Fibroblast of lung (primary cell): ENCODE data around the gene CRYBG2. TPM values are rescaled to one million over a fixed set of nuclear protein-coding genes. Genes with fewer than 3 reads are reported as not detected.
"Not testable (repeated sequence)": the region's sequence is repeated elsewhere in the genome, so short reads cannot be mapped to it uniquely, and the experiment has no call there.

ENCODE experiments used
- DNase-seq, 2 donors: peaks; one replicate each; pipeline versions ENCODE4 v3.0.0 to v3.0.0-alpha.2; 2010; ENCODE audit warnings: low read depth in 2 of 2
- H2AFZ ChIP-seq: 2 replicates; pipeline ENCODE4 v1.5.1; 2012; ENCODE audit warnings: low read length, control low read depth, inconsistent platforms
- H3K27ac ChIP-seq: 2 replicates; pipeline ENCODE4 v1.5.1; 2011; ENCODE audit warnings: low read length, control low read depth; ENCODE audit not compliant: insufficient read depth
- H3K27me3 ChIP-seq: 2 replicates; pipeline ENCODE4 v1.5.1; 2011; ENCODE audit warnings: mild to moderate bottlenecking, low read length; ENCODE audit not compliant: control insufficient read depth, insufficient read depth
- H3K36me3 ChIP-seq: 2 replicates; pipeline ENCODE4 v1.5.1; 2011; ENCODE audit warnings: low read length; ENCODE audit not compliant: control insufficient read depth, insufficient read depth
- H3K4me1 ChIP-seq: 2 replicates; pipeline ENCODE4 v1.5.1; 2011; ENCODE audit warnings: low read length; ENCODE audit not compliant: control insufficient read depth, insufficient read depth; ENCODE audit errors: extremely low read depth
- H3K4me2 ChIP-seq: 2 replicates; pipeline ENCODE4 v1.5.1; 2011; ENCODE audit warnings: low read length, control low read depth; ENCODE audit not compliant: insufficient read depth; ENCODE audit errors: extremely low read depth
- H3K4me3 ChIP-seq, 4 experiments: fragments of 200-600 bp in 1 of 4; sonication (generic) in 1 of 4; replicated peaks in 1 of 4; 2 replicates each; pipeline ENCODE4 v1.5.1; 2011 to 2016; ENCODE audit warnings: low read length in 4 of 4, low read depth in 3 of 4, mild to moderate bottlenecking in 3 of 4, control low read depth in 2 of 4, inconsistent platforms in 1 of 4, mixed read lengths in 1 of 4; ENCODE audit not compliant: insufficient read depth in 1 of 4; ENCODE audit errors: control extremely low read depth in 1 of 4
- H3K79me2 ChIP-seq: 2 replicates; pipeline ENCODE4 v1.5.1; 2012; ENCODE audit warnings: mild to moderate bottlenecking, low read length, inconsistent platforms; ENCODE audit not compliant: control insufficient read depth, insufficient read depth
- H3K9ac ChIP-seq: 2 replicates; pipeline ENCODE4 v1.5.1; 2011; ENCODE audit warnings: mild to moderate bottlenecking, low read length, control low read depth; ENCODE audit not compliant: insufficient read depth
- H3K9me3 ChIP-seq: 2 replicates; pipeline ENCODE4 v1.5.1; 2012; ENCODE audit warnings: low read depth, low read length; ENCODE audit not compliant: control insufficient read depth, insufficient read depth
- H4K20me1 ChIP-seq: 2 replicates; pipeline ENCODE4 v1.5.1; 2011; ENCODE audit warnings: low read length; ENCODE audit not compliant: control insufficient read depth, insufficient read depth; ENCODE audit errors: extremely low read depth
- EZH2 ChIP-seq: IDR thresholded peaks from 2 replicates; pipeline ENCODE4 v1.5.1; 2012; ENCODE audit warnings: low read length, control low read depth, mild to moderate bottlenecking; ENCODE audit errors: missing control alignments
- polyA plus RNA-seq, 2 donors: library from polyadenylated mRNA; depleted of rRNA in 1 of 2; stranded (reverse) in 1 of 2; unstranded in 1 of 2; fragments of >200 nt; gene quantifications; 2 replicates each; pipeline ENCODE4 v1.2.1, GENCODE V29; 2011 to 2012; ENCODE audit warnings: missing spikeins in 1 of 2
- total RNA-seq: library from RNA; depleted of rRNA; stranded (reverse); fragments of >200 nt; gene quantifications from 2 replicates; pipeline ENCODE4 v1.2.1, GENCODE V29; 2014
- TF ChIP-seq, protein P1 (sequence below), 2 donors: IDR thresholded peaks in 1 of 2; conservative IDR thresholded peaks in 1 of 2; 1 replicate in 1 of 2; 2 replicates in 1 of 2; pipeline ENCODE4 v1.5.1; 2011 to 2012; ENCODE audit warnings: low read length in 2 of 2, control low read depth in 1 of 2, inconsistent platforms in 1 of 2, low read depth in 1 of 2, mild to moderate bottlenecking in 1 of 2

The CRYBG2 gene
- total and polyA plus RNA-seq, 2 donors (not counting 1 experiment from before 2014, with no cell fraction given): not detected

DNA sequence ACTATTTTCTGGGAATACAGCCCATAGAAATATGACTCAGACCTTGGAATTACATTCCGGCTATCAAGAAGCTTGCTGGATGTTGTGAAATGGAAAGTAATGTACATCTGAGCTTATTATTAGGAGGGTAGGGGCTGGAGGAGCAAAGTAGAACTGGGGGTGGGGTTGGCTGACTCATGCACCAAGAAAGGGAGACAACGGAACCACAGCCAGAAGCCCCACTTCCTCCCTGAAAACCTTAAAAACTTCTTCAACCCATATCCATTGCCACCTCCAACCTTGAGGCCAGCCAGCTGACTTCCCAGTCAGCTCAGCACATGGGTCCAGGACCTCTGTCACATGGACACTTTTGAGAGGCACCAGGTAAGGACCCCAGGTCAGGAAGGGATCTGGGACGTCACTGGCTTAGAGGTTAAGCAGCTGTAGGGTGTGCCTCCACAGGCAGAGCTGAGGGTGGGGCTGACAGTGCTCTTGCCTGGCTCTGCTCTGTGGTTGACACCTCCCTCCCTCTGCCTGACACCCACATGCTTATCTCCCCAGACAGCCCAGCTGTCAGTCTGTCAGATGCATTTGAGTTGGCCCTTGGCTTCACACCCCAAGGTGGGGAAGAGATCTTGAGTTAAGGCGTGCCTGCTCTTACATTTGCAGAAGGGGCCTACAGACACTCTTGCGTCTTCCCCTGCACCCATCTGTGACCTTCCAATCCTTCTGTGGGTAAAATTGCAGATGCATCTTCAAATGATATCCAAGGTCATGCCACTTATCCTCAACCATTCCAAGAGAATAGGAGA is 24.4 kb upstream of the CRYBG2 start:
- no peaks in the 10 kb centered on the region for H3K9me3 ChIP-seq
- no peaks in the 10 kb centered on the region for H4K20me1 ChIP-seq
- H2AFZ ChIP-seq: peak overlapping the region; percentile 24
- peaks cover 9% of the 10 kb centered on the region for H3K4me1 ChIP-seq
- H3K27me3 ChIP-seq: no peaks in the 10 kb centered on the region
- H3K4me2 ChIP-seq: peak overlapping the region; percentile 26
- H3K36me3 ChIP-seq: no peaks in the 10 kb centered on the region
- TF ChIP-seq EZH2: no peak
- TF ChIP-seq, protein P1, sequence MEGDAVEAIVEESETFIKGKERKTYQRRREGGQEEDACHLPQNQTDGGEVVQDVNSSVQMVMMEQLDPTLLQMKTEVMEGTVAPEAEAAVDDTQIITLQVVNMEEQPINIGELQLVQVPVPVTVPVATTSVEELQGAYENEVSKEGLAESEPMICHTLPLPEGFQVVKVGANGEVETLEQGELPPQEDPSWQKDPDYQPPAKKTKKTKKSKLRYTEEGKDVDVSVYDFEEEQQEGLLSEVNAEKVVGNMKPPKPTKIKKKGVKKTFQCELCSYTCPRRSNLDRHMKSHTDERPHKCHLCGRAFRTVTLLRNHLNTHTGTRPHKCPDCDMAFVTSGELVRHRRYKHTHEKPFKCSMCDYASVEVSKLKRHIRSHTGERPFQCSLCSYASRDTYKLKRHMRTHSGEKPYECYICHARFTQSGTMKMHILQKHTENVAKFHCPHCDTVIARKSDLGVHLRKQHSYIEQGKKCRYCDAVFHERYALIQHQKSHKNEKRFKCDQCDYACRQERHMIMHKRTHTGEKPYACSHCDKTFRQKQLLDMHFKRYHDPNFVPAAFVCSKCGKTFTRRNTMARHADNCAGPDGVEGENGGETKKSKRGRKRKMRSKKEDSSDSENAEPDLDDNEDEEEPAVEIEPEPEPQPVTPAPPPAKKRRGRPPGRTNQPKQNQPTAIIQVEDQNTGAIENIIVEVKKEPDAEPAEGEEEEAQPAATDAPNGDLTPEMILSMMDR (conservative IDR thresholded peaks at IDR 0.05 in 1 of 2, IDR thresholded peaks at IDR 0.05 in 1 of 2; ENCODE audit: low read depth in 1 of 2, low read length in 2 of 2): no peak
- no peak overlapping the region for H3K4me3 ChIP-seq
- peak overlapping the region; percentile 74 for H3K27ac ChIP-seq
- no peaks in the 10 kb centered on the region for H3K79me2 ChIP-seq
- peak; percentile 99 for DNase-seq
- no peak overlapping the region for H3K9ac ChIP-seq

DNA sequence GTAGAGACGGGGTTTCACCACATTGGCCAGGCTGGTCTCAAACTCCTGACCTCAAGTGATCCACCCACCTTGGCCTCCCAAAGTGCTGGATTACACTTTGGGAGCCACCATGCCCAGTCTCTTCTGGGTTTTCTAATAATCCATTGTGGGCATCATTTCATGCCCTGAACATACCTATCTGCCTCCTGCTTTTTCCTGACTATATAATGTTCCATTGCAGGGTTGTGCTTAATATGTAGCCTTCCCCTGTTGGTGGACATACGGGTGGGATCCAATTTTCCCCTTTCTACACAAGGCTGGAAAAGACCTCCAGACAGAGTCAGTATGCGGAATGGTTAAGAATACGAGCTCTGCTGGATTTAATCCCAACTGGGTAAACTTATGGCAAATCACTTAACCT is 22.1 kb upstream of the CRYBG2 start:
- H3K27me3 ChIP-seq: no peaks in the 10 kb centered on the region
- no peak overlapping the region for H3K9ac ChIP-seq
- no peak overlapping the region for H3K4me2 ChIP-seq
- no peak overlapping the region for H3K27ac ChIP-seq
- no peak for TF ChIP-seq EZH2
- TF ChIP-seq, protein P1 (conservative IDR thresholded peaks at IDR 0.05 in 1 of 2, IDR thresholded peaks at IDR 0.05 in 1 of 2; ENCODE audit: low read depth in 1 of 2, low read length in 2 of 2): no peak
- H3K36me3 ChIP-seq: no peaks in the 10 kb centered on the region
- no peak overlapping the region for H2AFZ ChIP-seq
- peaks cover 9% of the 10 kb centered on the region for H3K4me1 ChIP-seq
- no peak overlapping the region for H3K4me3 ChIP-seq
- DNase-seq: no peak
- H3K9me3 ChIP-seq: no peaks in the 10 kb centered on the region
- H3K79me2 ChIP-seq: no peaks in the 10 kb centered on the region
- H4K20me1 ChIP-seq: no peaks in the 10 kb centered on the region

DNA sequence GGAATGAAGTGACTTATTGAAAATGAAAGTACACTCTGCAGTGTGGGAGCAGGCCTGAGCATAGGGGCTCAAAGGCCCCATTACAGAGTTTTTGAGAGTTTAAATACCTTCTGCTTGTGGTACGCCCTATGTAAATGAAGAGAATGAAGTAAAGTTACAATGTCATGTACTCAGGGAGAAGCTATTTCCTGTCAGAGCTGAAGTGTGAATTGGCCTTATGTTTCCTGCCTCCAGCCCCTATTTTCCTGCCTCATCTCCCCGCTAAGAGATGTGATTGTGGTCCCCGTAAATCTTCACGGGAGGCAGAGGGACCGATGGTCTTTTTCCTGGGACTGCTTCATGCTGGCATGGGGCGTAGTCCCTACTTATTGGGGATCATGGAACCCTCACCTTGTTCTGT is 21.2 kb upstream of the CRYBG2 start:
- H3K27ac ChIP-seq: no peak overlapping the region
- peaks cover 9% of the 10 kb centered on the region for H3K4me1 ChIP-seq
- no peaks in the 10 kb centered on the region for H3K9me3 ChIP-seq
- H3K4me2 ChIP-seq: no peak overlapping the region
- TF ChIP-seq, protein P1 (conservative IDR thresholded peaks at IDR 0.05 in 1 of 2, IDR thresholded peaks at IDR 0.05 in 1 of 2; ENCODE audit: low read depth in 1 of 2, low read length in 2 of 2): no peak
- no peak for TF ChIP-seq EZH2
- H2AFZ ChIP-seq: peak overlapping the region; percentile 7
- no peak overlapping the region for H3K9ac ChIP-seq
- peak in 1 of 2 donors; percentile 40 for DNase-seq
- H3K4me3 ChIP-seq: no peak overlapping the region
- no peaks in the 10 kb centered on the region for H4K20me1 ChIP-seq
- no peaks in the 10 kb centered on the region for H3K79me2 ChIP-seq
- no peaks in the 10 kb centered on the region for H3K27me3 ChIP-seq
- no peaks in the 10 kb centered on the region for H3K36me3 ChIP-seq

DNA sequence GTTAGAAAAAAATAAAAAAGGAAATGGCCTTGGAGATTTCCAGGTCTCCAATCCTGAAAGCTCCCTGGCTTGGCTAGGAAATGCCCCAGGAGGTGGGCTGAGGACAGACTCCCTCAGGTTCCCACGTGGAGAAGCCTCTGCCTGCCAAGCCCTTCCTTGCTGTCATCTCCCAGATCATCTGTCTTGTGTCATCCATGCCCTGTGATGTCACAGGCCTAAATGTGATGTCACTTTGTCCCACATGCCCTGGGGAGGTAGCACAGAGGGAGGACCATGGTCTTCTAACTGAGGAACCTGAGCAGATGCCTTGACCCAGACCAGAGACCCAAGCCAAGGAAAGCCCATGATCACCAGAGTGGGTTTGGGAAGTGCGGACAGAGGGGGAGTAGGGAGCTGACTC is 20.4 kb upstream of the CRYBG2 start:
- DNase-seq, H3K4me3 ChIP-seq, H3K9ac ChIP-seq, H3K79me2 ChIP-seq, H2AFZ ChIP-seq, H3K4me1 ChIP-seq, H3K27ac ChIP-seq, H3K36me3 ChIP-seq, H3K9me3 ChIP-seq, H4K20me1 ChIP-seq, H3K27me3 ChIP-seq, H3K4me2 ChIP-seq: not testable (repeated sequence)
